Stomach (tissue), 4 donors: Measurements from ENCODE around the gene EDEM3.

Experiments
- CTCF ChIP-seq, 7 experiments: fragments of 450-650 bp in 4 of 7; fragments of 200-600 bp in 3 of 7; sonication (generic) in 3 of 7; IDR thresholded peaks; one replicate each; pipeline ENCODE4 v1.5.1; 2016 to 2019; ENCODE audit warnings: antibody characterized with exemption in 7 of 7, control low read depth in 2 of 7, mild to moderate bottlenecking in 1 of 7
- POLR2A ChIP-seq, 4 donors: fragments of 450-650 bp; IDR thresholded peaks; one replicate each; pipeline ENCODE4 v1.6.1; 2016; ENCODE audit warnings: antibody characterized with exemption in 4 of 4, control low read depth in 2 of 4, mild to moderate bottlenecking in 1 of 4, moderate library complexity in 1 of 4
- POLR2AphosphoS5 ChIP-seq, 3 donors: sonication (generic); formaldehyde crosslinking; IDR thresholded peaks; one replicate each; pipeline ENCODE4 v1.6.1; 2016; ENCODE audit warnings: antibody characterized with exemption in 3 of 3

GRCh38 chr1:184691719-184692324, 62.8 kb downstream of the EDEM3 start:
- no peak for TF ChIP-seq POLR2A (IDR thresholded peaks at IDR 0.05)
- no peak for TF ChIP-seq POLR2AphosphoS5 (IDR thresholded peaks at IDR 0.05)
- TF ChIP-seq CTCF (IDR thresholded peaks at IDR 0.05): peak in 5 of 7 experiments; percentile 31 to 63 (median 59)
